Measurements from ENCODE around the gene BGN.

The BGN gene

DNA sequence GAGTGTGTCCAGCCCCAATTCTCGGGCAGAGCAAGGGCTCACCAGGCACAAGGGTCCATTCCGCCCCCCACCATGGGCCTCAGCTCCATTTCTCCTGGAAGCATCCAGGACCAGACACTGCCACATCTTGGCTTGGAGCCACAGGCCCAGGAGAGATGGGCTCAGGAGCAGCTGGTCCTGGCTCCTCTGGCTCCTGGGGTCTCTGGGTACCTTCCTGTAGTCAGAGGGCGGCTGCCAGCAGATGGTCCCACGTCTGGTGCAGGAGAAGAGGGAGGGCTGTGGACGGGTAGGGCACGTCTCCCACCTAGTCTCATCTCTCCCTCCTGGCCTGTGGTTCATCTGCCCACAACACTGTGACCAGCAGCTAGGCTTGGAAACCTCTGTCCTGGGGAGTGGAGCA, 30.7 kb downstream of the BGN start:
- H2AFZ ChIP-seq (ENCODE audit: low read depth, low read length, severe bottlenecking), result no peak overlapping the region
- no peaks in the 10 kb centered on the region for H3K79me2 ChIP-seq (ENCODE audit: insufficient read depth, low read length)
- H3K27ac ChIP-seq (ENCODE audit: low read depth, low read length), result no peak overlapping the region
- H3K36me3 ChIP-seq (ENCODE audit: low read length), result no peaks in the 10 kb centered on the region
- no peaks in the 10 kb centered on the region for H3F3A ChIP-seq (ENCODE audit: insufficient read depth)
- no peak overlapping the region for H3K9ac ChIP-seq (ENCODE audit: low read length)
- H3K9me3 ChIP-seq (ENCODE audit: insufficient read depth, low read length), result no peaks in the 10 kb centered on the region
- H3K4me3 ChIP-seq (ENCODE audit: insufficient read depth, low read length, poor library complexity, severe bottlenecking), result no peak overlapping the region
- H3K4me2 ChIP-seq (ENCODE audit: low read depth, low read length, poor library complexity, severe bottlenecking), result no peak overlapping the region
- no peak for TF ChIP-seq EZH2phosphoT487 (conservative IDR thresholded peaks at IDR 0.05; ENCODE audit: low read length)
- TF ChIP-seq, protein P1, sequence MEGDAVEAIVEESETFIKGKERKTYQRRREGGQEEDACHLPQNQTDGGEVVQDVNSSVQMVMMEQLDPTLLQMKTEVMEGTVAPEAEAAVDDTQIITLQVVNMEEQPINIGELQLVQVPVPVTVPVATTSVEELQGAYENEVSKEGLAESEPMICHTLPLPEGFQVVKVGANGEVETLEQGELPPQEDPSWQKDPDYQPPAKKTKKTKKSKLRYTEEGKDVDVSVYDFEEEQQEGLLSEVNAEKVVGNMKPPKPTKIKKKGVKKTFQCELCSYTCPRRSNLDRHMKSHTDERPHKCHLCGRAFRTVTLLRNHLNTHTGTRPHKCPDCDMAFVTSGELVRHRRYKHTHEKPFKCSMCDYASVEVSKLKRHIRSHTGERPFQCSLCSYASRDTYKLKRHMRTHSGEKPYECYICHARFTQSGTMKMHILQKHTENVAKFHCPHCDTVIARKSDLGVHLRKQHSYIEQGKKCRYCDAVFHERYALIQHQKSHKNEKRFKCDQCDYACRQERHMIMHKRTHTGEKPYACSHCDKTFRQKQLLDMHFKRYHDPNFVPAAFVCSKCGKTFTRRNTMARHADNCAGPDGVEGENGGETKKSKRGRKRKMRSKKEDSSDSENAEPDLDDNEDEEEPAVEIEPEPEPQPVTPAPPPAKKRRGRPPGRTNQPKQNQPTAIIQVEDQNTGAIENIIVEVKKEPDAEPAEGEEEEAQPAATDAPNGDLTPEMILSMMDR (IDR thresholded peaks at IDR 0.05; ENCODE audit: insufficient read depth, low read length, poor library complexity, severe bottlenecking), result no peak
- no peaks in the 10 kb centered on the region for H3K27me3 ChIP-seq (ENCODE audit: low read length)
- H3K9me2 ChIP-seq (replicated peaks; ENCODE audit: insufficient read depth, low read length), result no peaks in the 10 kb centered on the region
- no peaks in the 10 kb centered on the region for H4K20me1 ChIP-seq (ENCODE audit: low read depth, low read length)

DNA sequence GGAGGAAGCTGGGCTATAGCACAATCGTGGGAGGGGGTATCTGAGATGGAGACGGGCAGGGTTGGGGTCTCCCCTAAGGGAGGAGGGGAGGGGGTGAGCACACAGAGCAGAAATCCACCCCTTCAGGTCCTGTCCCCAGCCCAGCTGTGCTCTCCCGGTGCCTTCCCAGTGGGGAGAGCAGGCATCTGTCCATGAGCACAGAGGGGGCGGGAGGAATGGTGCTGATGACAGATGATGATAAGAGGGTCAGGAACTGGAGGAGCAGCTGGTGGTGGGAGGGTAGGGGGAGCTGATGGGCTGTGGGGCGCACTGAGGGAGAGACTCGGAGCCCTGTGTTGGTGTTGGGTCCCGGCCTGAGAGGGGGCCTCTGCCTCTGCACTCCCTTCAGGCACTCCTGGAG, 31.3 kb downstream of the BGN start:
- H3K79me2 ChIP-seq (ENCODE audit: insufficient read depth, low read length), result no peaks in the 10 kb centered on the region
- TF ChIP-seq EZH2phosphoT487 (conservative IDR thresholded peaks at IDR 0.05; ENCODE audit: low read length), result no peak
- TF ChIP-seq, protein P1 (IDR thresholded peaks at IDR 0.05; ENCODE audit: insufficient read depth, low read length, poor library complexity, severe bottlenecking), result no peak
- H3K9me3 ChIP-seq (ENCODE audit: insufficient read depth, low read length), result no peaks in the 10 kb centered on the region
- H3K27ac ChIP-seq (ENCODE audit: low read depth, low read length), result no peak overlapping the region
- H4K20me1 ChIP-seq (ENCODE audit: low read depth, low read length), result no peaks in the 10 kb centered on the region
- H3K9me2 ChIP-seq (replicated peaks; ENCODE audit: insufficient read depth, low read length), result no peaks in the 10 kb centered on the region
- no peak overlapping the region for H3K4me2 ChIP-seq (ENCODE audit: low read depth, low read length, poor library complexity, severe bottlenecking)
- no peak overlapping the region for H3K4me3 ChIP-seq (ENCODE audit: insufficient read depth, low read length, poor library complexity, severe bottlenecking)
- no peaks in the 10 kb centered on the region for H3F3A ChIP-seq (ENCODE audit: insufficient read depth)
- no peaks in the 10 kb centered on the region for H3K36me3 ChIP-seq (ENCODE audit: low read length)
- no peaks in the 10 kb centered on the region for H3K27me3 ChIP-seq (ENCODE audit: low read length)
- H2AFZ ChIP-seq (ENCODE audit: low read depth, low read length, severe bottlenecking), result no peak overlapping the region
- no peak overlapping the region for H3K9ac ChIP-seq (ENCODE audit: low read length)

DNA sequence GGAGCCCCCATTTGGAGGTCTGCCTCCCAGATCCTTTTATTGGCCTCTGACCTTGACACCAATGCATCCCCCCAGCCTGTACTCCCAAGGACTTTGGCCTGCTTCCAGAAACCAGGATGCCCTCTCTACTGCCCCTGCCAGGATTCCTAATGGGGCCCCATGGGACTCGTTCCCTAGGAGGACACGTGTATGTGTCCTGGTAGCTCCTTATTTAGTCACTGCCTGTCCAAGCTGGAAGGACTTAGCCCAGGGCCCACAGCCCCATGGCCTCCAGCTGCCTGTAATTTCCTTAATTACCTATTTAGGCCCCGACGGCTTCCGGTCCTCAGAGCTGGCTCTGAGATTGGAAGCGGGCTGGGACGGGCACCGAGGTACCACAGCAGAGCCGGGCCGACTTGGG, 32.0 kb downstream of the BGN start:
- Histone ChIP-seq H2AFZ (ENCODE audit: low read depth, low read length, severe bottlenecking) (no peak overlapping the region), H3K4me3 (ENCODE audit: insufficient read depth, low read length, poor library complexity, severe bottlenecking) (no peak overlapping the region), H4K20me1 (ENCODE audit: low read depth, low read length) (no peaks in the 10 kb centered on the region), H3K27ac (ENCODE audit: low read depth, low read length) (no peak overlapping the region), H3K36me3 (ENCODE audit: low read length) (no peaks in the 10 kb centered on the region), H3K27me3 (ENCODE audit: low read length) (no peaks in the 10 kb centered on the region), H3K9me3 (ENCODE audit: insufficient read depth, low read length) (no peaks in the 10 kb centered on the region), H3K4me2 (ENCODE audit: low read depth, low read length, poor library complexity, severe bottlenecking) (no peak overlapping the region), H3K9ac (ENCODE audit: low read length) (no peak overlapping the region), H3F3A (ENCODE audit: insufficient read depth) (no peaks in the 10 kb centered on the region), H3K79me2 (ENCODE audit: insufficient read depth, low read length) (no peaks in the 10 kb centered on the region), H3K9me2 (replicated peaks; ENCODE audit: insufficient read depth, low read length) (no peaks in the 10 kb centered on the region)
- TF ChIP-seq, protein P1 (IDR thresholded peaks at IDR 0.05; ENCODE audit: insufficient read depth, low read length, poor library complexity, severe bottlenecking), result no peak
- no peak for TF ChIP-seq EZH2phosphoT487 (conservative IDR thresholded peaks at IDR 0.05; ENCODE audit: low read length)

All from SU-DHL-6 (cell line).